ENCODE measurements around the gene DYNLRB1. TPM values are rescaled to one million over a fixed set of nuclear protein-coding genes. Genes with fewer than 3 reads are reported as not detected.
A peak's percentile ranks its signal among the peaks of the same experiment; 100 is the strongest.
"Not testable (repeated sequence)": the region's sequence is repeated elsewhere in the genome, so short reads cannot be mapped to it uniquely, and the experiment has no call there.

Gene DYNLRB1
- total RNA-seq, 1 donor from 2014 or later, result 112 TPM

- intact Hi-C loops (cut with micrococcal nuclease), result loop anchor here (1.0 to 10.0 kb wide), 6 partner anchors 153 to 521 kb away; partner anchors contain the start of genes AHCY, ITCH, PIGU and RALY
- peak overlapping the region; percentile 96 for H3K27ac Mint-ChIP-seq
- H3K4me1 Mint-ChIP-seq (ENCODE audit: low read depth), result peaks cover 22% of the 10 kb centered on the region
- DNase-seq (ENCODE audit: low spot score), result peak; percentile 65
- no peaks in the 10 kb centered on the region for H3K27me3 Mint-ChIP-seq (ENCODE audit: low read depth)
- no peaks in the 10 kb centered on the region for H3K9me3 Mint-ChIP-seq
- H3K36me3 Mint-ChIP-seq (ENCODE audit: low read depth), result peaks cover 18% of the 10 kb centered on the region
- H3K4me3 Mint-ChIP-seq (ENCODE audit: low read depth), result peak overlapping the region; percentile 99
Measured at GRCh38 chr20:34515484-34516246, 557 bp upstream of the DYNLRB1 start.

GRCh38 chr20:34517114-34517505 lies 888 bp downstream of the DYNLRB1 start:
- intact Hi-C loops (cut with micrococcal nuclease), result loop anchor here (2.0 to 10.0 kb wide), 4 partner anchors 154 to 522 kb away; partner anchors contain the start of genes AHCY, ITCH, PIGU and RALY
- peaks cover 21% of the 10 kb centered on the region for H3K36me3 Mint-ChIP-seq (ENCODE audit: low read depth)
- no peaks in the 10 kb centered on the region for H3K27me3 Mint-ChIP-seq (ENCODE audit: low read depth)
- peaks cover 24% of the 10 kb centered on the region for H3K4me1 Mint-ChIP-seq (ENCODE audit: low read depth)
- H3K27ac Mint-ChIP-seq, result peak overlapping the region; percentile 96
- no peak for DNase-seq (ENCODE audit: low spot score)
- no peaks in the 10 kb centered on the region for H3K9me3 Mint-ChIP-seq
- peak overlapping the region; percentile 99 for H3K4me3 Mint-ChIP-seq (ENCODE audit: low read depth)

GRCh38 chr20:34518863-34519262 lies 2.6 kb downstream of the DYNLRB1 start:
- H3K36me3 Mint-ChIP-seq (ENCODE audit: low read depth), result peaks cover 18% of the 10 kb centered on the region
- not testable (repeated sequence) for H3K27ac Mint-ChIP-seq; H3K27me3 Mint-ChIP-seq (ENCODE audit: low read depth); DNase-seq (ENCODE audit: low spot score); H3K9me3 Mint-ChIP-seq; H3K4me3 Mint-ChIP-seq (ENCODE audit: low read depth)
- peaks cover 23% of the 10 kb centered on the region for H3K4me1 Mint-ChIP-seq (ENCODE audit: low read depth)
- intact Hi-C loops (cut with micrococcal nuclease), result loop anchor here (5.0 to 10.0 kb wide), 2 partner anchors 158 to 524 kb away; partner anchors contain the start of genes PIGU and RALY

GRCh38 chr20:34519841-34520240 lies 3.6 kb downstream of the DYNLRB1 start:
- intact Hi-C loops (cut with micrococcal nuclease), result loop anchor here (5.0 to 10.0 kb wide), 2 partner anchors 157 to 525 kb away; partner anchors contain the start of genes PIGU and RALY
- H3K27ac Mint-ChIP-seq; DNase-seq (ENCODE audit: low spot score); H3K4me3 Mint-ChIP-seq (ENCODE audit: low read depth); H3K9me3 Mint-ChIP-seq; H3K27me3 Mint-ChIP-seq (ENCODE audit: low read depth): not testable (repeated sequence)
- Mint-ChIP-seq H3K4me1 (ENCODE audit: low read depth) (peaks cover 20% of the 10 kb centered on the region), H3K36me3 (ENCODE audit: low read depth) (peaks cover 21% of the 10 kb centered on the region)

GRCh38 chr20:34522969-34523871 lies 7.0 kb downstream of the DYNLRB1 start:
- Mint-ChIP-seq H3K4me3 (ENCODE audit: low read depth) (no peak overlapping the region), H3K36me3 (ENCODE audit: low read depth) (peaks cover 37% of the 10 kb centered on the region), H3K27me3 (ENCODE audit: low read depth) (no peaks in the 10 kb centered on the region), H3K27ac (no peak overlapping the region), H3K9me3 (no peaks in the 10 kb centered on the region), H3K4me1 (ENCODE audit: low read depth) (peaks cover 12% of the 10 kb centered on the region)
- DNase-seq (ENCODE audit: low spot score), result peak; percentile 31
- intact Hi-C loops (cut with micrococcal nuclease), result loop anchor here (1.0 kb wide), 1 partner anchor 211 kb away; no protein-coding TSS in a partner anchor

- no peak for DNase-seq (ENCODE audit: low spot score)
- H3K4me1 Mint-ChIP-seq (ENCODE audit: low read depth), result peaks cover 7% of the 10 kb centered on the region
- intact Hi-C loops (cut with micrococcal nuclease), result no loop called here
- H3K27me3 Mint-ChIP-seq (ENCODE audit: low read depth), result no peaks in the 10 kb centered on the region
- H3K4me3 Mint-ChIP-seq (ENCODE audit: low read depth), result no peak overlapping the region
- no peak overlapping the region for H3K27ac Mint-ChIP-seq
- H3K36me3 Mint-ChIP-seq (ENCODE audit: low read depth), result peaks cover 41% of the 10 kb centered on the region
- no peaks in the 10 kb centered on the region for H3K9me3 Mint-ChIP-seq
Measured at GRCh38 chr20:34524426-34524825, 8.2 kb downstream of the DYNLRB1 start.

- Mint-ChIP-seq H3K9me3 (no peaks in the 10 kb centered on the region), H3K4me1 (ENCODE audit: low read depth) (peaks cover 4% of the 10 kb centered on the region), H3K4me3 (ENCODE audit: low read depth) (no peak overlapping the region), H3K27me3 (ENCODE audit: low read depth) (no peaks in the 10 kb centered on the region), H3K27ac (no peak overlapping the region), H3K36me3 (ENCODE audit: low read depth) (peaks cover 43% of the 10 kb centered on the region)
- intact Hi-C loops (cut with micrococcal nuclease), result no loop called here
- DNase-seq (ENCODE audit: low spot score), result no peak
Measured at GRCh38 chr20:34525342-34525708, 9.1 kb downstream of the DYNLRB1 start.

GRCh38 chr20:34525709-34526416 lies 9.6 kb downstream of the DYNLRB1 start:
- peaks cover 4% of the 10 kb centered on the region for H3K4me1 Mint-ChIP-seq (ENCODE audit: low read depth)
- no peaks in the 10 kb centered on the region for H3K9me3 Mint-ChIP-seq
- DNase-seq (ENCODE audit: low spot score), result no peak
- no peak overlapping the region for H3K4me3 Mint-ChIP-seq (ENCODE audit: low read depth)
- no peaks in the 10 kb centered on the region for H3K27me3 Mint-ChIP-seq (ENCODE audit: low read depth)
- intact Hi-C loops (cut with micrococcal nuclease), result no loop called here
- peaks cover 49% of the 10 kb centered on the region for H3K36me3 Mint-ChIP-seq (ENCODE audit: low read depth)
- no peak overlapping the region for H3K27ac Mint-ChIP-seq

GRCh38 chr20:34526466-34526865 lies 10.2 kb downstream of the DYNLRB1 start:
- H3K4me3 Mint-ChIP-seq (ENCODE audit: low read depth), result no peak overlapping the region
- no peaks in the 10 kb centered on the region for H3K27me3 Mint-ChIP-seq (ENCODE audit: low read depth)
- DNase-seq (ENCODE audit: low spot score), result no peak
- no peak overlapping the region for H3K27ac Mint-ChIP-seq
- H3K36me3 Mint-ChIP-seq (ENCODE audit: low read depth), result peaks cover 53% of the 10 kb centered on the region
- peaks cover 4% of the 10 kb centered on the region for H3K4me1 Mint-ChIP-seq (ENCODE audit: low read depth)
- no peaks in the 10 kb centered on the region for H3K9me3 Mint-ChIP-seq
- intact Hi-C loops (cut with micrococcal nuclease), result no loop called here

GRCh38 chr20:34527016-34527415 lies 10.8 kb downstream of the DYNLRB1 start:
- no peaks in the 10 kb centered on the region for H3K9me3 Mint-ChIP-seq
- intact Hi-C loops (cut with micrococcal nuclease), result no loop called here
- no peak for DNase-seq (ENCODE audit: low spot score)
- no peak overlapping the region for H3K4me3 Mint-ChIP-seq (ENCODE audit: low read depth)
- H3K4me1 Mint-ChIP-seq (ENCODE audit: low read depth), result peaks cover 3% of the 10 kb centered on the region
- no peak overlapping the region for H3K27ac Mint-ChIP-seq
- no peaks in the 10 kb centered on the region for H3K27me3 Mint-ChIP-seq (ENCODE audit: low read depth)
- peaks cover 56% of the 10 kb centered on the region for H3K36me3 Mint-ChIP-seq (ENCODE audit: low read depth)

GRCh38 chr20:34528921-34529297 lies 12.7 kb downstream of the DYNLRB1 start:
- Mint-ChIP-seq H3K27me3 (ENCODE audit: low read depth) (no peaks in the 10 kb centered on the region), H3K36me3 (ENCODE audit: low read depth) (peaks cover 54% of the 10 kb centered on the region), H3K27ac (no peak overlapping the region), H3K4me1 (ENCODE audit: low read depth) (peaks cover 1% of the 10 kb centered on the region), H3K4me3 (ENCODE audit: low read depth) (no peak overlapping the region), H3K9me3 (no peaks in the 10 kb centered on the region)
- DNase-seq (ENCODE audit: low spot score), result no peak
- intact Hi-C loops (cut with micrococcal nuclease), result no loop called here

- Mint-ChIP-seq H3K27ac (no peak overlapping the region), H3K4me1 (ENCODE audit: low read depth) (peaks cover 1% of the 10 kb centered on the region), H3K4me3 (ENCODE audit: low read depth) (no peak overlapping the region), H3K36me3 (ENCODE audit: low read depth) (peaks cover 57% of the 10 kb centered on the region), H3K9me3 (no peaks in the 10 kb centered on the region), H3K27me3 (ENCODE audit: low read depth) (no peaks in the 10 kb centered on the region)
- intact Hi-C loops (cut with micrococcal nuclease), result no loop called here
- no peak for DNase-seq (ENCODE audit: low spot score)
Measured at GRCh38 chr20:34529742-34530141, 13.5 kb downstream of the DYNLRB1 start.
